Effector memory CD4-positive, alpha-beta T cell (primary cell): Measurements from ENCODE around the gene UAP1L1.

ENCODE experiments used
- DNase-seq, 3 donors: peaks; one replicate each; pipeline ENCODE4 v3.0.0-alpha.2; 2020
- H3K27ac ChIP-seq: 2 replicates; pipeline ENCODE4 v1.7.0; 2013; ENCODE audit warnings: mild to moderate bottlenecking, low read length, moderate library complexity; ENCODE audit not compliant: insufficient read depth, poor library complexity, severe bottlenecking
- H3K27me3 ChIP-seq: replicated peaks from 2 replicates; pipeline ENCODE4 v1.7.0; 2013; ENCODE audit warnings: mild to moderate bottlenecking, low read length; ENCODE audit not compliant: insufficient read depth, control insufficient read depth, poor library complexity, severe bottlenecking
- H3K36me3 ChIP-seq: 2 replicates; pipeline ENCODE4 v1.7.0; 2013; ENCODE audit warnings: mild to moderate bottlenecking, low read length, moderate library complexity; ENCODE audit not compliant: control insufficient read depth, insufficient read depth
- H3K4me1 ChIP-seq: 2 replicates; pipeline ENCODE4 v1.7.0; 2013; ENCODE audit warnings: low read length, mild to moderate bottlenecking; ENCODE audit not compliant: control insufficient read depth, insufficient read depth, poor library complexity, severe bottlenecking
- H3K4me3 ChIP-seq: 2 replicates; pipeline ENCODE4 v1.7.0; 2013; ENCODE audit warnings: low read length, low read depth, mild to moderate bottlenecking; ENCODE audit not compliant: insufficient read depth, poor library complexity, severe bottlenecking
- H3K9me3 ChIP-seq: 2 replicates; pipeline ENCODE4 v1.7.0; 2013; ENCODE audit warnings: mild to moderate bottlenecking, low read length, moderate library complexity; ENCODE audit not compliant: control insufficient read depth

The UAP1L1 gene

DNA sequence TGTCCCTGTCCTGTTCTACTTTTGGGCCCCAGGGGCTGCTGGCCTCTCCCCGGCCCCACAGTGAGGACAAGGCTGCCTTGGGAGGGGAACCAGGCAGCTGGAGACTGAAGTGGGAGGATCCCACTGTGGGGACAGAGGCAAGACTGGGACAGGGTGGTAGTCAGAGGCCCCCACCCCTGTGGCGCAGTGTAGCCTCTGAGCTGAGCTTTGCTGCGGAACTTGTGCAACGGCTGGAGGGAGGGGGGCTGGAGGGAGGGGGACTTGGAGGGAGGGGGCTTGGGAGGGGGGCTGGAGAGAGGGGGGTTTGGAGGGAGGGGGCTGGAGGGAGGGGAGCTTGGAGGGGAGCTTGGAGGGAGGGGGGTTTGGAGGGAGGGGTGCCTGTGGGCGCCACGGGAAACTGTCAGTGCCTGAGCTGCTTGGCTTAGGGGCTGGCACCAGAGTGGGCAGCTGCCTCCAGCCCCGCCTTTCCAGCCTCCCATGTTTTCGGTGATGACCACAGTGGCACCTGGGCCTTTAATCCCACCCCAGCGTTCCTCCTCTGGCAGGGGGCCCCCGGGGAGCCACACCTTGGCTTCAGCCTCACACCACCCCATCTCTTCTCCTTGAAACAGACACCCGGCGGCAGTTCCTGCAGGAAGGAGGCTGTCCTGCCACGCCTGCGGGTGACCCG lies 43.1 kb upstream of the UAP1L1 start:
- Histone ChIP-seq H3K4me3 (peak overlapping the region; percentile 33), H3K27me3 (no peaks in the 10 kb centered on the region), H3K9me3 (no peaks in the 10 kb centered on the region), H3K27ac (peak overlapping the region; percentile 64), H3K4me1 (peaks cover 51% of the 10 kb centered on the region), H3K36me3 (peaks cover 7% of the 10 kb centered on the region)
- no peak for DNase-seq

DNA sequence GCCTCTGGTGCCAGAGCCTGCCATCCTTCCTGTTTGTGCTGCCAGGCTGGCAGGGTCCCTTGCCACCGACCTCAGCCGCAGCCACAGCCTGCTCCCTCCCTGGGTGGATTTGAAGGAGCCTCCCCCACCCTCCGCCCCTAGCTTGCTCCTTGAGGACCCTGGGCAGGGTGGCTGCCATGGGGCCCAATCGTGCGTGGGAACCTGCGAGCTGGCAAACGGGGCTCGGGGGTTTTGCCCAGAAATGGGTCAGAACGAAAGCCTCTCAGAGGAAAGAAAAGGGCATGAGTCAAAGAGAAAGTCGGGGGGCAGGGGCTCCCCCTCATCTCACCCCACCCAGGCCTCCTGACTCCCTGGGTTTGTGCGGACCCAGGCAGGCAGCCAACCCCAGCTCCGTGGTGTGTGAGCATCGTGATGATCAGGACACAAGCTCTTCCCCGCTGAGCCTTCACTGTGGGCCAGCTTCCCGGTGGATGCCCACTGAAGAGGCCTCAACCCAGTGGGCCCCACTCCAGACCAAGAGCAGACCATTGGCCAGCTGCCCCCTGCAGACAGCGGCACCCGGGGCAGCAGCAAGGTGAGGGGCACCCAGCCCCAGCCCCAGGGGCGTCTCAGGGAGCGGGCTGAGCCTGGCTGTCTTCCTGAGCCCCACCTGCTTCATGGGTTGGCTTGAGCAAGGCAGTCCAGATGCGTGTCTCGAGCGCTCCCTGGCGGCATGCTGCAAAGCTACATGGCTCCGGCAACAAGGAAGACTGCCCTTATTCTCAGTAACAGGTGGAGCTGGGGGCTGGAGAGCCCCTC lies 42.4 kb upstream of the UAP1L1 start:
- no peaks in the 10 kb centered on the region for H3K9me3 ChIP-seq
- H3K27me3 ChIP-seq: no peaks in the 10 kb centered on the region
- H3K27ac ChIP-seq: peak overlapping the region; percentile 64
- peaks cover 44% of the 10 kb centered on the region for H3K4me1 ChIP-seq
- peaks cover 11% of the 10 kb centered on the region for H3K36me3 ChIP-seq
- DNase-seq: peak; percentile 71 to 81 (median 75)
- H3K4me3 ChIP-seq: peak overlapping the region; percentile 33

- H3K4me3 ChIP-seq: no peak overlapping the region
- no peak for DNase-seq
Measured at GRCh38 chr9:137035507-137035834, 41.8 kb upstream of the UAP1L1 start.

GRCh38 chr9:137035937-137036336 lies 41.4 kb upstream of the UAP1L1 start:
- Histone ChIP-seq H3K4me3 (no peak overlapping the region), H3K4me1 (peaks cover 34% of the 10 kb centered on the region), H3K9me3 (no peaks in the 10 kb centered on the region), H3K36me3 (peaks cover 14% of the 10 kb centered on the region), H3K27me3 (no peaks in the 10 kb centered on the region), H3K27ac (no peak overlapping the region)
- no peak for DNase-seq

More at GRCh38 chr9:137035507-137035834, 41.8 kb upstream of the UAP1L1 start:
- Histone ChIP-seq H3K4me1 (peaks cover 38% of the 10 kb centered on the region), H3K9me3 (no peaks in the 10 kb centered on the region), H3K36me3 (peaks cover 11% of the 10 kb centered on the region), H3K27me3 (no peaks in the 10 kb centered on the region), H3K27ac (no peak overlapping the region)

DNA sequence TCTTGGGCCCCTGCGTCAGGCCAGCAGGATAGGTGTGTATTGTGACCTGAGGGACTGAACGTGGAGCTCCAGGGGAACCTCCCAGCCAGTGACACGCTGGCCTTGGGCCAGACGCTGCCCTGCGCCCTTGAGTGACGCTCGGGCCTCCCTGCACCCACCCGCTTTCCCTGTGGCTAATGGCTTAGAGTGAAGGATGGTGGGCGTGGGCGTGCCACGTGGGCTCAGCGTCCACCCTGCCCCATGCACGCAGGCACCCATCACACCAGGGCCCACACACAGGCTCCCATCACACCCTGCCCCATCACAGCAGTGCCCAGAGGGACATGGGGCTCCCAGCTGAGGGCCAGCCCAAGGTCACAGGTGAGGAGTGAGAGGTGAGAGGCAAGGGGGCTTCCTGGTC lies 40.3 kb upstream of the UAP1L1 start:
- Histone ChIP-seq H3K4me3 (no peak overlapping the region), H3K36me3 (peaks cover 14% of the 10 kb centered on the region), H3K27ac (no peak overlapping the region), H3K9me3 (no peaks in the 10 kb centered on the region), H3K4me1 (peaks cover 23% of the 10 kb centered on the region), H3K27me3 (no peaks in the 10 kb centered on the region)
- DNase-seq: no peak

DNA sequence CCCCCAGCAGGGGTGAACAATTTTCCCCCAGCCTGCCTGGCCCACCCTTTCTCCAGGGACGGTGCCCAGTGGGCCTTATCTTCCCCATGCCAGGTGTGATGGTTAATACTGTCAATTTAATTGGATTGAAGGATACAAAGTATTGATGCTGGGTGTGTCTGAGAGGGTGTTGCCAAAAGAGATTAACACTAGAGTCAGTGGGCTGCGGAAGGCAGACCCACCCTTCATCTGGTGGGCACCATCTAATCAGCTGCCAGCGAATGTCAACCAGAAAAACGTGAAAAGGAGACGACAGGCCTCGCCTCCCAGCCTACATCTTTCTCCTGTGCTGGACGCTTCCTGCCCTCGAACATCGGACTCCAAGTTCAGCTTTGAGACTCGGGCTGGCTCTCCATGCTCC lies 39.8 kb upstream of the UAP1L1 start:
- Histone ChIP-seq H3K27ac (no peak overlapping the region), H3K9me3 (no peaks in the 10 kb centered on the region), H3K4me3 (no peak overlapping the region), H3K36me3 (peaks cover 14% of the 10 kb centered on the region), H3K27me3 (no peaks in the 10 kb centered on the region), H3K4me1 (peaks cover 19% of the 10 kb centered on the region)
- DNase-seq: no peak

DNA sequence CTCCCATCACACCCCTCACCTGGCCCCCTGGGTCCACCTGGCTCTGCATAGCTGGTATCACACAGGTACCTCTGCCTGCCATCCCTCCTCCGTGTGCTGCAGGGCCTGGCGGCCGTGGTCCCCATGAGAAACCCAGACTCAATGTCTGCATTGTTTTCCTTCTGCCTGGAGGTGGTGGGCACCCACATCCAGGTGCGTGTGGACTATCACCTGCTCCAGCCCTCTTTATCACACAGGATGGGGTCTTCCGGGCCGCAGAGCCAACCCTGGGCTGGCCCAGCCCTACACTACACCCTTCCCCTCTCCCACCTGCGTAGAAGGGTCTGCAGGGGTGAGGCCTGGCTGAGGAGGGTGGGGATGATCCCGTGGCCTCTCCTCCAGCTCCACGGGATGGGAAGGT lies 38.4 kb upstream of the UAP1L1 start:
- Histone ChIP-seq H3K9me3 (no peaks in the 10 kb centered on the region), H3K27ac (no peak overlapping the region), H3K4me1 (peaks cover 17% of the 10 kb centered on the region), H3K4me3 (no peak overlapping the region), H3K36me3 (peaks cover 14% of the 10 kb centered on the region), H3K27me3 (no peaks in the 10 kb centered on the region)
- no peak for DNase-seq

- Histone ChIP-seq H3K4me3 (no peak overlapping the region), H3K36me3 (peaks cover 14% of the 10 kb centered on the region), H3K27ac (no peak overlapping the region), H3K27me3 (no peaks in the 10 kb centered on the region), H3K9me3 (no peaks in the 10 kb centered on the region), H3K4me1 (peaks cover 19% of the 10 kb centered on the region)
- no peak for DNase-seq
Measured at GRCh38 chr9:137039611-137040366, 37.5 kb upstream of the UAP1L1 start.

DNA sequence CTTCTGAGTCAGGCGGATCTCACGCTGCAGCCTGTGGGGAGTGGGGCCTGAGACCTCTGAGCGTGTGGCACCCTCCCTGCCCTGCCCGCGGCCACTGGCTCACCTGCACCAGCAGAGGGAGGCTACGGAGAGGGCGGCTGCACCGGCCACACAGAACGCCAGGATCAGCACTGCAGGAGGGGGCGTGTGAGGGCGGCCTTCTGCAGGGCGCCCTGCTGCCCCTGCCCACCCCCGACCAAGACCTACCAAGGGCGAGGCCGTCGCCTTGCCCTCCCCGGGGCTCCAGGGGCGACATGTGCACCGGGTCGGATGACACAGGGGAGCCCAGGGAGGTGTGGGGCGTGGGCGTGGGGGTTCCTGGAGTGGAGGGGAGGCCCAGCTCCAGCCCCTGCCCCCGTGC lies 36.7 kb upstream of the UAP1L1 start:
- H3K36me3 ChIP-seq: peaks cover 14% of the 10 kb centered on the region
- H3K4me3 ChIP-seq: no peak overlapping the region
- peaks cover 19% of the 10 kb centered on the region for H3K4me1 ChIP-seq
- H3K27me3 ChIP-seq: peaks cover 5% of the 10 kb centered on the region
- no peaks in the 10 kb centered on the region for H3K9me3 ChIP-seq
- DNase-seq: no peak
- H3K27ac ChIP-seq: no peak overlapping the region

- no peaks in the 10 kb centered on the region for H3K9me3 ChIP-seq
- no peak overlapping the region for H3K27ac ChIP-seq
- peaks cover 14% of the 10 kb centered on the region for H3K36me3 ChIP-seq
- no peak overlapping the region for H3K4me3 ChIP-seq
- peaks cover 8% of the 10 kb centered on the region for H3K27me3 ChIP-seq
- no peak for DNase-seq
- peaks cover 20% of the 10 kb centered on the region for H3K4me1 ChIP-seq
Measured at GRCh38 chr9:137041124-137041523, 36.2 kb upstream of the UAP1L1 start.
